Mucosa of descending colon (tissue), 3 donors: ENCODE results near the gene ST8SIA5. TPM values are rescaled to one million over a fixed set of nuclear protein-coding genes. Genes with fewer than 3 reads are reported as not detected.

Source experiments
- ATAC-seq: fragments of 200-7000 bp; cut with Tn5 transposase; one replicate; pipeline ENCODE4 v1.9.1; 2020; ENCODE audit warnings: mild to moderate bottlenecking, moderate library complexity
- DNase-seq, 3 donors: peaks; one replicate each; pipeline ENCODE4 v3.0.0-alpha.2; 2020
- H3K36me3 ChIP-seq: fragments of 200-600 bp; one replicate; pipeline ENCODE4 v1.8.0; 2021; ENCODE audit warnings: low read depth, mild to moderate bottlenecking
- H3K4me1 ChIP-seq: fragments of 200-600 bp; one replicate; pipeline ENCODE4 v1.8.0; 2021; ENCODE audit warnings: low read depth, mild to moderate bottlenecking
- H3K4me3 ChIP-seq: fragments of 200-600 bp; one replicate; pipeline ENCODE4 v1.8.0; 2021; ENCODE audit warnings: mild to moderate bottlenecking
- H3K9me3 ChIP-seq: fragments of 200-600 bp; one replicate; pipeline ENCODE4 v1.8.0; 2021; ENCODE audit warnings: mild to moderate bottlenecking
- intact Hi-C, 2 donors: fragments of 100-400 bp; cut with DNase I in 1 of 2; cut with micrococcal nuclease in 1 of 2; formaldehyde crosslinking; loops; one replicate each; pipeline versions ENCODE4 v1.11.0 to v1.11.1; 2022; cut with DNase I, micrococcal nuclease
- total RNA-seq, 3 donors: library from RNA; stranded (reverse); fragmentation: NEBNext Ultra II Directional in 2 of 3; extraction: Animal tissue kit (Norgen Biotek cat#: 25700) in 2 of 3; gene quantifications; one replicate each; pipeline versions ENCODE4 v1.2.1 to v1.2.4, GENCODE V29; 2021 to 2023
- TF ChIP-seq, protein P1 (sequence below): fragments of 200-600 bp; IDR thresholded peaks from one replicate; pipeline ENCODE4 v1.8.0; 2022; ENCODE audit warnings: antibody characterized with exemption, mild to moderate bottlenecking
- donor health status: DM: no; HTN: no; CAD: no; lungs with moderate emphysema.
- donor health status: DM: no; HTN: no; CAD: no.
- donor health status: DM: no; HTN: yes; CAD: no.

The ST8SIA5 gene
- total RNA-seq, 3 donors from 2014 or later = 0.20 to 0.66 (median 0.24) TPM

GRCh38 chr18:46772357-46772756 lies 15.5 kb upstream of the ST8SIA5 start:
- Histone ChIP-seq H3K4me3 (no peak overlapping the region), H3K36me3 (no peaks in the 10 kb centered on the region), H3K9me3 (no peaks in the 10 kb centered on the region), H3K4me1 (no peaks in the 10 kb centered on the region)
- TF ChIP-seq, protein P1, sequence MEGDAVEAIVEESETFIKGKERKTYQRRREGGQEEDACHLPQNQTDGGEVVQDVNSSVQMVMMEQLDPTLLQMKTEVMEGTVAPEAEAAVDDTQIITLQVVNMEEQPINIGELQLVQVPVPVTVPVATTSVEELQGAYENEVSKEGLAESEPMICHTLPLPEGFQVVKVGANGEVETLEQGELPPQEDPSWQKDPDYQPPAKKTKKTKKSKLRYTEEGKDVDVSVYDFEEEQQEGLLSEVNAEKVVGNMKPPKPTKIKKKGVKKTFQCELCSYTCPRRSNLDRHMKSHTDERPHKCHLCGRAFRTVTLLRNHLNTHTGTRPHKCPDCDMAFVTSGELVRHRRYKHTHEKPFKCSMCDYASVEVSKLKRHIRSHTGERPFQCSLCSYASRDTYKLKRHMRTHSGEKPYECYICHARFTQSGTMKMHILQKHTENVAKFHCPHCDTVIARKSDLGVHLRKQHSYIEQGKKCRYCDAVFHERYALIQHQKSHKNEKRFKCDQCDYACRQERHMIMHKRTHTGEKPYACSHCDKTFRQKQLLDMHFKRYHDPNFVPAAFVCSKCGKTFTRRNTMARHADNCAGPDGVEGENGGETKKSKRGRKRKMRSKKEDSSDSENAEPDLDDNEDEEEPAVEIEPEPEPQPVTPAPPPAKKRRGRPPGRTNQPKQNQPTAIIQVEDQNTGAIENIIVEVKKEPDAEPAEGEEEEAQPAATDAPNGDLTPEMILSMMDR = no peak
- no peak for DNase-seq
- intact Hi-C loops = no loop called here
- ATAC-seq = no peak

- H3K36me3 ChIP-seq = no peaks in the 10 kb centered on the region
- ATAC-seq (no peak), DNase-seq (no peak)
- intact Hi-C loops = no loop called here
- H3K4me3 ChIP-seq = no peak overlapping the region
- H3K4me1 ChIP-seq = no peaks in the 10 kb centered on the region
- TF ChIP-seq, protein P1 = no peak
- H3K9me3 ChIP-seq = no peaks in the 10 kb centered on the region
Measured at GRCh38 chr18:46771141-46771540, 14.3 kb upstream of the ST8SIA5 start.

DNA sequence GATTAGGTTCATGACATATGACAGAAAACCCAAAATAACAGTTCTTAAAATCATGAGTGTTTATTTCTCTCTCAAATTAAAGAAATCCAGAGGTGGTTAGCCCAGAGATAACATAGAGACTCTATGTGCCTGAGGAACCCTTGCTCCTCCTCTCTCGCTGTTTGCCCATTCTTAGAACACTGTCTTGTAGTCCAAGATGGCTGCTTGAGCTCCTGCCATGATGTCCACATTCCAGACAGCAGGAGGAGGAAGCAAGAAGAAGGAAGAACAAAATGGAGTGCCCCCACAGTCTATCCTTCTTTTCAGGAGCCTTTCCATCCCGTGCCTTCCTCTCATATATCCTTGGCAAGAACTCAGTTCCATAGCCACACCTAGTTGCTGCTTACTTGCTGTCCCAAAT lies 13.9 kb upstream of the ST8SIA5 start:
- TF ChIP-seq, protein P1 = no peak
- DNase-seq (no peak), ATAC-seq (no peak)
- Histone ChIP-seq H3K4me1 (no peaks in the 10 kb centered on the region), H3K4me3 (no peak overlapping the region), H3K36me3 (no peaks in the 10 kb centered on the region), H3K9me3 (no peaks in the 10 kb centered on the region)
- intact Hi-C loops = no loop called here

- Histone ChIP-seq H3K36me3 (no peaks in the 10 kb centered on the region), H3K4me3 (no peak overlapping the region), H3K9me3 (no peaks in the 10 kb centered on the region), H3K4me1 (no peaks in the 10 kb centered on the region)
- DNase-seq = no peak
- TF ChIP-seq, protein P1 = no peak
- ATAC-seq = no peak
- intact Hi-C loops = no loop called here
Measured at GRCh38 chr18:46768166-46768921, 11.5 kb upstream of the ST8SIA5 start.

- Histone ChIP-seq H3K4me3 (no peak overlapping the region), H3K36me3 (no peaks in the 10 kb centered on the region), H3K4me1 (no peaks in the 10 kb centered on the region), H3K9me3 (no peaks in the 10 kb centered on the region)
- DNase-seq (no peak), ATAC-seq (no peak)
- TF ChIP-seq, protein P1 = no peak
- intact Hi-C loops = no loop called here
Measured at GRCh38 chr18:46767217-46767616, 10.4 kb upstream of the ST8SIA5 start.
